Stimulated activated CD8-positive, alpha-beta memory T cell treated with anti-CD3 and anti-CD28 coated beads, Interleukin-4, amount 100 ng/mL, for 1 hour (primary cell): ENCODE results near the gene SMIM34.
"Not testable (repeated sequence)": the region's sequence is repeated elsewhere in the genome, so short reads cannot be mapped to it uniquely, and the experiment has no call there.

Source experiments
- DNase-seq, 2 donors: peaks; one replicate each; pipeline ENCODE4 v3.0.0-alpha.2; 2020; ENCODE audit warnings: low read depth in 2 of 2, low spot score in 1 of 2

Gene SMIM34

GRCh38 chr21:34374462-34374861 lies 49.3 kb downstream of the SMIM34 start:
- DNase-seq: not testable (repeated sequence)

- no peak for DNase-seq
These were observed 51.4 kb downstream of the SMIM34 start for GRCh38 chr21:34372321-34372720.

GRCh38 chr21:34369741-34370140 lies 54.0 kb downstream of the SMIM34 start:
- DNase-seq: no peak
